GM12864 (cell line): Measurements from ENCODE around the gene ENTHD1.
"Not testable (repeated sequence)": the region's sequence is repeated elsewhere in the genome, so short reads cannot be mapped to it uniquely, and the experiment has no call there.

Experiments used
- DNase-seq: peaks from one replicate; pipeline ENCODE4 v3.0.0-alpha.2; 2011; ENCODE audit warnings: low read depth
- H3K4me3 ChIP-seq: 2 replicates; pipeline ENCODE4 v1.5.1; 2011; ENCODE audit warnings: mild to moderate bottlenecking, low read depth, low read length, control low read depth
- TF ChIP-seq, protein P1 (sequence below): IDR thresholded peaks from 2 replicates; pipeline ENCODE4 v1.5.1; 2011; ENCODE audit warnings: low read depth, mild to moderate bottlenecking, moderate library complexity, low read length, control low read depth, inconsistent platforms; ENCODE audit errors: missing control alignments

ENTHD1 gene

DNA sequence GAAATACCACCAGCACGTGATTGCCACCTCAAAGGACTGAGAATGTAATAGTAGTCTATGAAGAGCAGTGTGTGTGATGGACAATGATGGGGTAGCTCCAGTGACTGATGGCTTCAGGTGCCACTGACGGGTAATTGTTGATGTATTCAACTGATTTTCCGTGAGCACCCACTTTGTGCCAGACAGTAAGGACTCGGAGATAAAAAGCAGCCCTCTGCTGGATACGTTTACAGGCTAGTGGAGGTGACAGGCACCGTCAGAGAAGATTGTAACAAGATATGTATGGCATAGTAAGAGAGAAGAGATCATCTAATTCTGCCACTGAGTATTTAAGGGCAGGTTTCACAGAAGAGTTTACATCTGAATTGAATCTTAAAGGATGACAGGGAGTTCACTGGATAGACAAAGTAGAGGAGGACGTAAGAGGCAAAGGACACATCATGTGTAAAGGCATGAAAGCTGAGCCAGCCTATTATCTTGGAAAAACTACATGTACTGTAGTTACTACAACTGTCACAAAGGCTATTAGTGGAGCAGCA, 1.1 kb upstream of the ENTHD1 start:
- DNase-seq = no peak
- H3K4me3 ChIP-seq = no peak overlapping the region
- TF ChIP-seq, protein P1, sequence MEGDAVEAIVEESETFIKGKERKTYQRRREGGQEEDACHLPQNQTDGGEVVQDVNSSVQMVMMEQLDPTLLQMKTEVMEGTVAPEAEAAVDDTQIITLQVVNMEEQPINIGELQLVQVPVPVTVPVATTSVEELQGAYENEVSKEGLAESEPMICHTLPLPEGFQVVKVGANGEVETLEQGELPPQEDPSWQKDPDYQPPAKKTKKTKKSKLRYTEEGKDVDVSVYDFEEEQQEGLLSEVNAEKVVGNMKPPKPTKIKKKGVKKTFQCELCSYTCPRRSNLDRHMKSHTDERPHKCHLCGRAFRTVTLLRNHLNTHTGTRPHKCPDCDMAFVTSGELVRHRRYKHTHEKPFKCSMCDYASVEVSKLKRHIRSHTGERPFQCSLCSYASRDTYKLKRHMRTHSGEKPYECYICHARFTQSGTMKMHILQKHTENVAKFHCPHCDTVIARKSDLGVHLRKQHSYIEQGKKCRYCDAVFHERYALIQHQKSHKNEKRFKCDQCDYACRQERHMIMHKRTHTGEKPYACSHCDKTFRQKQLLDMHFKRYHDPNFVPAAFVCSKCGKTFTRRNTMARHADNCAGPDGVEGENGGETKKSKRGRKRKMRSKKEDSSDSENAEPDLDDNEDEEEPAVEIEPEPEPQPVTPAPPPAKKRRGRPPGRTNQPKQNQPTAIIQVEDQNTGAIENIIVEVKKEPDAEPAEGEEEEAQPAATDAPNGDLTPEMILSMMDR = no peak

GRCh38 chr22:39889924-39890323, 3.6 kb downstream of the ENTHD1 start:
- not testable (repeated sequence) for H3K4me3 ChIP-seq, DNase-seq

GRCh38 chr22:39883057-39883456, 10.5 kb downstream of the ENTHD1 start:
- TF ChIP-seq, protein P1 = no peak
- DNase-seq = no peak

DNA sequence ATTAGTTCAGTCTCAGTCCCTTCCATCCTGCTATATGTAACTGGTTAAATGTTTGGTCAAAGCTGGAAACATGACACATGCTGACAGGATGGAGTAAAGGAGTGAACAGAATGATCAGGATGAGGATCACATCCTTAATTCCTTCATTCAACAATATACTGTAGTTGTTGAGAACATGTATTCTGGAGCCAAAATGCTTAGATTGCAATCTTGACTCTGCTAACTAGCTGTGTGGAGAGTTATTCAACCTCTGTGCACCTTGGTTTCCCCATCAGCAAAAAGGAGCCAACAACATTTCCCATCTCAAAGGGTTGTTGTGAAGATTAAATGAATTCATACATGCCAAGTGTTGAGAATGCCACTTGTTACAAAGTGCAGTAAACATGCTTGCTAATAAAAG, 12.8 kb downstream of the ENTHD1 start:
- no peak overlapping the region for H3K4me3 ChIP-seq
- TF ChIP-seq, protein P1 = no peak
- no peak for DNase-seq

More at GRCh38 chr22:39883057-39883456, 10.5 kb downstream of the ENTHD1 start:
- no peak overlapping the region for H3K4me3 ChIP-seq

GRCh38 chr22:39877079-39877845, 16.3 kb downstream of the ENTHD1 start:
- no peak overlapping the region for H3K4me3 ChIP-seq
- TF ChIP-seq, protein P1 = no peak
- no peak for DNase-seq

- not testable (repeated sequence) for H3K4me3 ChIP-seq, DNase-seq
These were observed 18.2 kb downstream of the ENTHD1 start for GRCh38 chr22:39875176-39875885.

- TF ChIP-seq, protein P1 = no peak
- H3K4me3 ChIP-seq = no peak overlapping the region
- DNase-seq = no peak
These were observed 19.6 kb downstream of the ENTHD1 start for GRCh38 chr22:39873965-39874364.
